ENCODE results near the gene EMC10.
A peak's percentile ranks its signal among the peaks of the same experiment; 100 is the strongest.

DNA sequence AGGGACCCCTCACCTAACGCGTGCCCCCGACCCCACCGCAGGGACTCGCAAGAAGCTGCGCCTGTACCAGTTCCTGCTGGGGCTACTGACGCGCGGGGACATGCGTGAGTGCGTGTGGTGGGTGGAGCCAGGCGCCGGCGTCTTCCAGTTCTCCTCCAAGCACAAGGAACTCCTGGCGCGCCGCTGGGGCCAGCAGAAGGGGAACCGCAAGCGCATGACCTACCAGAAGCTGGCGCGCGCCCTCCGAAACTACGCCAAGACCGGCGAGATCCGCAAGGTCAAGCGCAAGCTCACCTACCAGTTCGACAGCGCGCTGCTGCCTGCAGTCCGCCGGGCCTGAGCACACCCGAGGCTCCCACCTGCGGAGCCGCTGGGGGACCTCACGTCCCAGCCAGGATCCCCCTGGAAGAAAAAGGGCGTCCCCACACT, 48.3 kb upstream of the EMC10 start:
- TF ChIP-seq, protein P1, sequence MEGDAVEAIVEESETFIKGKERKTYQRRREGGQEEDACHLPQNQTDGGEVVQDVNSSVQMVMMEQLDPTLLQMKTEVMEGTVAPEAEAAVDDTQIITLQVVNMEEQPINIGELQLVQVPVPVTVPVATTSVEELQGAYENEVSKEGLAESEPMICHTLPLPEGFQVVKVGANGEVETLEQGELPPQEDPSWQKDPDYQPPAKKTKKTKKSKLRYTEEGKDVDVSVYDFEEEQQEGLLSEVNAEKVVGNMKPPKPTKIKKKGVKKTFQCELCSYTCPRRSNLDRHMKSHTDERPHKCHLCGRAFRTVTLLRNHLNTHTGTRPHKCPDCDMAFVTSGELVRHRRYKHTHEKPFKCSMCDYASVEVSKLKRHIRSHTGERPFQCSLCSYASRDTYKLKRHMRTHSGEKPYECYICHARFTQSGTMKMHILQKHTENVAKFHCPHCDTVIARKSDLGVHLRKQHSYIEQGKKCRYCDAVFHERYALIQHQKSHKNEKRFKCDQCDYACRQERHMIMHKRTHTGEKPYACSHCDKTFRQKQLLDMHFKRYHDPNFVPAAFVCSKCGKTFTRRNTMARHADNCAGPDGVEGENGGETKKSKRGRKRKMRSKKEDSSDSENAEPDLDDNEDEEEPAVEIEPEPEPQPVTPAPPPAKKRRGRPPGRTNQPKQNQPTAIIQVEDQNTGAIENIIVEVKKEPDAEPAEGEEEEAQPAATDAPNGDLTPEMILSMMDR (IDR thresholded peaks at IDR 0.05) = no peak
- TF ChIP-seq POLR2A (IDR thresholded peaks at IDR 0.05) (peak in 1 of 2 donors; percentile 29), POLR2AphosphoS5 (IDR thresholded peaks at IDR 0.05) (no peak)

Data from suprapubic skin (tissue), 4 donors.